Amygdala (tissue), 56 donors: ENCODE data around the gene MMAB.

ENCODE experiments used
- DNase-seq, 56 donors: peaks; one replicate each; lab custom pipeline; 2025; lab: John Stamatoyannopoulos, UW

MMAB gene

DNA sequence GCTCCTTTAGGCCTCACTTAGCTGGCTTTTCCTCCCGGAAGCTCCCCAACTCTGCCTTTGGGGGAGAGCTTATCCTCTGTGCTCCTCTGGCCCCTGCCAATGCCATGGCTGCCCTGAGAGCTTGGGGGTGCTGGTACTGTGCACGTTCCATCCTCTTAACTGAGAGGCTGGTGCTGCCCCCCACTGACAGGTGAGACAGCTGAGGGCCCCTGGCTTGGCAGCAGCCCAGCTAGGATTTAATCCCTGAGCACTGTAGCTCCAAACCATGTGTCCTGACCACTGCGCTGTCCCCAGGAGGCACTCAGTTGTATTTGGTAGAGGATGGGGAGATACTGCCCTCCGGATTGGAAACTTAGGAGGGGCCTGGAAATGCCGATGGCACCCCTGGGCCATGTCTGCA, 49.8 kb downstream of the MMAB start:
- DNase-seq: no peak

DNA sequence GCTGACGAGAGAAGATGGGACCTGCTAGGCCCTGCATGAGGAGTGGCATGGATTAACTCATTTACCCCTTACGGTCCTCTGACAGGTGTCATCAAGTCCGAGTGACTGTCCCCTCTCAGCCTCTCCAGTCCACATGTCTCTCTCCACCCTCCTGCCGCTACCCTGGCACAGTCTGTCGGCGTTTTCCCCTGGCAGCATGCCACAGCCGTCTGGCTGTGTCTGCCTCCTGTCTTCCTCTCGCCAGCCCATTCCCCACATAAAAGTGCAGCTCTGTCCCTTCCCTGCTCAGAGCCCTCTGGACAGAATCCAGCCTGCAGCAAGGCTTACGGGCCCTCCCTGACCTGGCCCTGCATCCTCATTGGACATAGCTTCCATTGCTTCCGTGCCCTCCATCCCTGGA, 50.2 kb downstream of the MMAB start:
- DNase-seq: peak in 30 of 56 donors; percentile 1 to 63 (median 25)

DNA sequence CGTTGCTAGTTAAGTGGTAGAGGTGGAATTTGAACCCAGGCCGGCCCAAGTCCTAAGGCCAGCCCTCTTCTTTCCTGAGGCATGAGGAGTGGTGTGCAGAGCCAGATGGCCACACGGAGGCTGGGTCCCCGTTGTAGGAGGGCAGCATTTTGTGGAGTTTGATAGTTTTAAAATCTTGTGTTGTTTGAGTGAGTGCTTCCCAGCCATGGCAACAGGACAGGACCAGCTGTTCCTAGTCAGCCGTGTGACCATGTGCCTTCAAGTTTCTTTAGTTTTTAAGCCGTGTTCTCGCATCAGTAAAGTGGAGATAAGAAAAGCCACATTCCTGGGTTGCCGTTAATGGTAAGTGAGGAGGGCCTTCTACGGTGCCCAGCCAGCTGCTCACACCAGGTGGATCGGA, 51.5 kb downstream of the MMAB start:
- DNase-seq: no peak

DNA sequence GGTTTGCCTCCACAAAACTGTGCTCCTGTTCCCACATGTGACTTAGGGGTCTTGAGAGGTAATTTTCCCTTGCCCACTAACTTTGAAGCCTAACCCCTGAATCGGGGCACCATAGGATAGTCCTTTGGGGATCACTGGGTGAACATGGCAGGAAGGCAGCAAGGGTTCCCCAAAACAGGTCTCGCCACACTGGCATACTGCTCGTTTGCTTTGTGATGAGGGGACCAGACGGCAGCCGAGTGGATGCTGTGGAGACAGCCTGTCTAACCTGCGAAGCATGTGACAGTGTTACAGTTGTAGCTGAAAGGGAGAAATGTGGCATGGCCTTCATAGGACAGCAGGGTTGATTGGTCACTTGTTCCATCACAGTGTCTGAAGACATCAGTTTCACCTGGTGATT, 53.5 kb downstream of the MMAB start:
- DNase-seq: no peak

DNA sequence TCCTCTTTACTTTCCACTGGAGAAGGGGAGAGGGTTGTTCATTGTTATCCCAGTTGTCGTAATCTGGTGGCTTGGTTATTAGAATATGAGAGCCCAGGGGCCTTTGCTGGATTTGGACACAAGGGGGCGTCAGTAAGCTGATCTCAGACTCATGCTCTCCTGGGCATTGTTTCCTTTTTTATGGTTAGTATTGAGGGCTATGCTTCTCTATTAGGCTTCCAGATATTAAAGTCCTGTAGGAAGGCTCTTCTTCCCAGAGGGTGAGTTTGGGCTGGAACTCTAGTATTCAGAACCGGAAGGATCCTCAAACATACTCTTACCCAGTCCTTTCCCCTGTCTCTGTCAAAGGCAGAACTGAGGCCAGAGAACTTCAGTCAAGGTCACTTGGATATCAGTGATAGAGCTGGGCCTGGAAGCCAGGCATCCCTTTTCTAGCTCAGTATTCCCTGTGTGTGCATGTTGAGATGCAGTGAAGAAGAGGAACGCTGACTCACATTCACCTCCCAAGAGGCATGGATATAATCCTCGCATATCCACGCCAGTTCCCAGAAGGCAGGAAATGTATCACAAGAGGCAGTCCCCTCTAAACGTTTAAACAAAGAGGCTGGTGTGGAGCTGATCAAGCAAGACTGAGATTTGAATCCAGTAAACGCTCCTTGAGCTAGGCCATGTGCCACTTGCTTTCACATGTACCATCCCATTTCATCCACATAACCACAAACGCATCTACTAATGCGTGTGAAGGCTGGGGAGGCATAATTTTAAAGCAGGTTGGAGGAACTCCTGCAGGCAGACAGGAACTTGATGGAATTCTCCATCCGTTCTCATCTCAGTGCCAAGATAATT, 54.3 kb downstream of the MMAB start:
- DNase-seq: peak in 43 of 56 donors; percentile 6 to 89 (median 38)

DNA sequence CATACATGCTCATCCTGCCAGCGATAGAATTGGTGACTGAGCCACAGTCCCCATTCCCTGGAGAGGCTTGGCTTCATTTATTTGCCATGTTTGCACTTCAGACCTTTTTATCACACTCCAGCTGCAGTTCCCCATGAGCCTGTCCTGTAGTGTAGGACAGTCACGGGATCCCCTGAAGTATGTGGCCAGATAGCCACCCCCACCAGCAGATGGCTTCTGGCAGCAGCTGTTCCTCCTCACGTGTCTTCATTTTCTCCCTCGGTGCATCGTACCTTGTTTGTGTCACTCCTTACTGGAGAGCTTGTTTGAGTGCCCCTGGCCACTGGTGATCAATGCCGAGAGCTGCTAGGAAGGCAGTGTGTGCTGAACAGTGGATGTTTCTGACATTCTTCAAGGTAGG, 55.7 kb downstream of the MMAB start:
- no peak for DNase-seq

DNA sequence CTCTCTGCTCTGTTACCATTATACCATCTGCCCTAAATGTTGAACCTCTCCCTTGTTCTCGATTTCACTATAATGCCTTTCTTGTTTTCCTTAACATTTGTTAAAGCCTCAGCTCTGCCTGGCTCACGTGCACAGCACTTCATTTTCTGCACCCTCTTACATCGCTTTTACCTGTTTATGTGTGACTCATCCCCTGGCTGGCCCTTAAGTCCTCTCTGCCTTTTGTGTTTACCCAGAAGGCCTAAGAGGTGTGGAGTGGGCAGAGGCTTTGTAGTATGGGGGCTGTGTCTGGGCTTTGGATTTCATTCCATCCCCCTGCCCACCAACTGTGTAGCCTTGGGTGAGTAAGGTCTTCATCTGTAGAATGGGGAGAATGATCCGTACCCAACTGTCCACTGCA, 59.3 kb downstream of the MMAB start:
- no peak for DNase-seq

DNA sequence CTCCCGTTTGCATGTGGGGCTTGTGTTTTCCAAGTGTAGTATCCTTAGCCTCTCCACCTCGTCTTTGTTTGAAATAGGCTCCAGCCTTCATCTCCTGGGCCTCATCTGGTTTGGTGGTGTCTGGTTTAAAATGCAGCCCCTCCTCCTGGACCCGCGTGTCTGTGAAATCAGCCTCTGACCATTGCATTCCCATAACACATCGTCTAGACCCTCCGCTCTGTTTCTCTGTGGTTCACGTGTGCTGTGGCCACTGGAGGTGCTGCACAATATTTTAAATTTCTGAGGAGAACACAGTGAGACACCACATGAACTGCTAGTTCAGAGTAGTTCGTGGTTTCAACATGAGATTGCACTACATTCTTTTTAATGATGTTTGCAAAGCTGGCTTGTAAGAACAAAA, 60.3 kb downstream of the MMAB start:
- DNase-seq: no peak

DNA sequence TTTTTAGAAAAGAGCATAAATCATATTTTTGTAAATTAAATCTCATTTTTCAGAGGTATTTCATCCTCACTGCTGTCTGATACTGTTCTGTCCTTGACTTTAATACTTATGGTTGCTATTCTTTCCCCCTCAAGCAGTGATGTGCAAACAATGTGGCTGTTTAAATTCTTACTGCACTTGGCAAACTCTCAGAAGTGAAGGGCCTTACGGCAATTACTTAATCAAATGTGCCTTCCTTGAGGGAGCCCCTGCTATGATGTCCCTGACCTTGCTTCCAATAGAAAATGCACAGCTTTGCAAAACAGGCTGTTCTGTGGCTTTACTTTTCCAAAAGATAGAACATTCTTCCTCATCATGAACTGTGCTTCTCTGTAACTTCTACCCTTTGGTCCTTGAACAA, 60.7 kb downstream of the MMAB start:
- DNase-seq: no peak

DNA sequence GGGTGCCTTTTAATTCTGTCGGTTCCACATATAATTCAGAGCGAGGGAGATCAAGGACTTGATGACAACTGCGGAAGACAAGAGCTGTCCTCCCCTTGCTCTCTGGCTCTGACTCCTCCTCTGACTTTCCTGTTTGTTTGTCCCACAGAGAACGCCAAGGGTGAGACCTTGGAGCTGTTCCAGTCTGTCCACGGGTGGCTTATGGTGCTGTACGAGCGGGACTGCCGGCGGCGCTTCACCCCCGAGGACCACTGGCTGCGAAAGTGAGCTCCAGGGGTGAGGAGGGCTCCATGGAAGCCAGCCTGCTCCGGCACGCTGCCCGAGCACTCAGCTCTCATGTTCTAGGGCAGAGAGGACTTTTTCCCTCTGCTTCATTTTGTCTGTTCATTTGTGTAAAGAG, 63.1 kb downstream of the MMAB start:
- no peak for DNase-seq

DNA sequence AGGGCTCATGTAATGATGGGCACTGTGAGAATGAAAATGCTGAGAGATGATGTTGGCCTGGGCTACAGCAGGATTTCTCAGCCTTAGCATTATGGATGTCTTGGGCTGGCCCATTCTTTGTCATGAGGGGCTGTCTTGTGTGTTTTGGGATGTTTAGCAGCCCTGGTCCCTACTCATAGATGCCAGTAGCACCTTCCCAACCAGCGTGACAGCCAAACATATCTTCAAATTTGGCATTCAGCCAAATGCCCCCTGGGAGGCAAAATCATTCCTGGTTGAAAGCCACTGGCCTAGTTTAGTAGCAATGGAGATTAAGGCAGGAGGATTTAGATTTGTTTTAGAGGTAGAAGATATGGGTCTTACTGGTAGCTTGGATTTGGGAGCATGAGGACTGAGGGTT, 69.2 kb downstream of the MMAB start:
- DNase-seq: peak in 1 of 56 donors; percentile 6
